Hypothalamus (tissue), 51 donors: ENCODE measurements around the gene PIP5K1B.
"Not testable (repeated sequence)": the region's sequence is repeated elsewhere in the genome, so short reads cannot be mapped to it uniquely, and the experiment has no call there.

Source experiments
- DNase-seq, 51 donors: peaks; one replicate each; lab custom pipeline; 2025; lab: John Stamatoyannopoulos, UW

The PIP5K1B gene

GRCh38 chr9:68975365-68976043 is 270.5 kb downstream of the PIP5K1B start:
- DNase-seq: no peak

GRCh38 chr9:68978066-68978465 is 273.0 kb downstream of the PIP5K1B start:
- DNase-seq: peak in 1 of 51 donors; percentile 10

GRCh38 chr9:68978501-68978900 is 273.5 kb downstream of the PIP5K1B start:
- DNase-seq: no peak

GRCh38 chr9:68979538-68980314 is 274.7 kb downstream of the PIP5K1B start:
- DNase-seq: peak in 7 of 51 donors; percentile 5 to 26 (median 10)

GRCh38 chr9:68980341-68980914 is 275.4 kb downstream of the PIP5K1B start:
- DNase-seq: no peak

GRCh38 chr9:68981789-68982188 is 276.7 kb downstream of the PIP5K1B start:
- no peak for DNase-seq

GRCh38 chr9:68983008-68983411 is 278.0 kb downstream of the PIP5K1B start:
- DNase-seq: no peak

- no peak for DNase-seq
Measured at GRCh38 chr9:68983522-68984424, 278.7 kb downstream of the PIP5K1B start.

GRCh38 chr9:68986949-68987348 is 281.9 kb downstream of the PIP5K1B start:
- not testable (repeated sequence) for DNase-seq

GRCh38 chr9:68991457-68991856 is 286.4 kb downstream of the PIP5K1B start:
- DNase-seq: no peak

- DNase-seq: no peak
Measured at GRCh38 chr9:68995776-68996175, 290.7 kb downstream of the PIP5K1B start.

- peak in 1 of 51 donors; percentile 17 for DNase-seq
Measured at GRCh38 chr9:68996462-68996861, 291.4 kb downstream of the PIP5K1B start.

- DNase-seq: no peak
Measured at GRCh38 chr9:68997666-68998065, 292.6 kb downstream of the PIP5K1B start.

GRCh38 chr9:68998385-68998784 is 293.3 kb downstream of the PIP5K1B start:
- DNase-seq: no peak

- DNase-seq: no peak
Measured at GRCh38 chr9:68998812-68999211, 293.8 kb downstream of the PIP5K1B start.

GRCh38 chr9:68999393-69000105 is 294.5 kb downstream of the PIP5K1B start:
- DNase-seq: peak in 35 of 51 donors; percentile 9 to 71 (median 36)

GRCh38 chr9:69001921-69002320 is 296.9 kb downstream of the PIP5K1B start:
- DNase-seq: no peak

GRCh38 chr9:69003051-69003450 is 298.0 kb downstream of the PIP5K1B start:
- no peak for DNase-seq

- DNase-seq: no peak
Measured at GRCh38 chr9:69004836-69005235, 299.8 kb downstream of the PIP5K1B start.

GRCh38 chr9:69009708-69010107 is 304.7 kb downstream of the PIP5K1B start:
- DNase-seq: no peak
